Lower lobe of right lung (tissue), 2 donors: ENCODE results near the gene MYH7B. TPM values are rescaled to one million over a fixed set of nuclear protein-coding genes. Genes with fewer than 3 reads are reported as not detected.

Source experiments
- ATAC-seq, 2 donors: fragments of 200-7000 bp; cut with Tn5 transposase; one replicate each; pipeline ENCODE4 v1.9.1; 2020 to 2022; ENCODE audit warnings: mild to moderate bottlenecking in 2 of 2, moderate library complexity in 2 of 2
- DNase-seq: peaks from one replicate; pipeline ENCODE4 v3.0.0-alpha.2; 2020
- H3K27ac ChIP-seq: fragments of 200-600 bp; one replicate; pipeline ENCODE4 v1.8.0; 2022
- H3K27me3 ChIP-seq: fragments of 200-600 bp; one replicate; pipeline ENCODE4 v1.8.0; 2022; ENCODE audit warnings: low read depth
- H3K36me3 ChIP-seq: fragments of 200-600 bp; one replicate; pipeline ENCODE4 v1.8.0; 2022; ENCODE audit warnings: mild to moderate bottlenecking
- H3K4me1 ChIP-seq: fragments of 200-600 bp; one replicate; pipeline ENCODE4 v1.8.0; 2022
- H3K4me3 ChIP-seq: fragments of 200-600 bp; one replicate; pipeline ENCODE4 v1.8.0; 2022; ENCODE audit warnings: mild to moderate bottlenecking
- H3K9me3 ChIP-seq: fragments of 200-600 bp; one replicate; pipeline ENCODE4 v1.8.0; 2022
- CTCF ChIP-seq: fragments of 200-600 bp; IDR thresholded peaks from one replicate; pipeline ENCODE4 v1.8.0; 2022; ENCODE audit warnings: antibody characterized with exemption, mild to moderate bottlenecking
- intact Hi-C: fragments of 100-400 bp; cut with DNase I; formaldehyde crosslinking; loops from one replicate; pipeline ENCODE4 v1.11.0; 2022
- total RNA-seq: library from RNA; stranded (reverse); fragmentation: NEBNext Ultra II Directional; extraction: Animal tissue kit (Norgen Biotek cat#: 25700); gene quantifications from one replicate; pipeline ENCODE4 v1.2.1, GENCODE V29; 2021
- donor health status: DM: no; HTN: yes; CAD: no; lungs with severe emphysema.

MYH7B gene
- total RNA-seq, 1 donor from 2014 or later = 0.56 TPM

- no peak overlapping the region for H3K4me3 ChIP-seq
- H3K9me3 ChIP-seq = no peaks in the 10 kb centered on the region
- H3K36me3 ChIP-seq = peaks cover 13% of the 10 kb centered on the region
- intact Hi-C loops = no loop called here
- DNase-seq (no peak), ATAC-seq (no peak)
- TF ChIP-seq CTCF = no peak
- no peak overlapping the region for H3K27ac ChIP-seq
- no peaks in the 10 kb centered on the region for H3K27me3 ChIP-seq
- peaks cover 11% of the 10 kb centered on the region for H3K4me1 ChIP-seq
Measured at GRCh38 chr20:34951252-34951651, 4.4 kb upstream of the MYH7B start.

GRCh38 chr20:34951652-34952051 is 4.0 kb upstream of the MYH7B start:
- DNase-seq = no peak
- intact Hi-C loops = no loop called here
- no peak for TF ChIP-seq CTCF

GRCh38 chr20:34952671-34953070 is 3.0 kb upstream of the MYH7B start:
- Histone ChIP-seq H3K4me1 (peaks cover 14% of the 10 kb centered on the region), H3K4me3 (no peak overlapping the region), H3K27me3 (no peaks in the 10 kb centered on the region), H3K9me3 (no peaks in the 10 kb centered on the region), H3K36me3 (peaks cover 13% of the 10 kb centered on the region), H3K27ac (no peak overlapping the region)
- TF ChIP-seq CTCF = no peak
- ATAC-seq (no peak), DNase-seq (no peak)
- intact Hi-C loops = no loop called here

More at GRCh38 chr20:34951652-34952051, 4.0 kb upstream of the MYH7B start:
- Histone ChIP-seq H3K27ac (no peak overlapping the region), H3K4me3 (no peak overlapping the region), H3K4me1 (peaks cover 14% of the 10 kb centered on the region), H3K27me3 (no peaks in the 10 kb centered on the region), H3K9me3 (no peaks in the 10 kb centered on the region), H3K36me3 (peaks cover 13% of the 10 kb centered on the region)
- no peak for ATAC-seq

- Histone ChIP-seq H3K4me3 (no peak overlapping the region), H3K27ac (no peak overlapping the region), H3K4me1 (peaks cover 14% of the 10 kb centered on the region), H3K9me3 (no peaks in the 10 kb centered on the region), H3K27me3 (no peaks in the 10 kb centered on the region), H3K36me3 (peaks cover 13% of the 10 kb centered on the region)
- ATAC-seq (no peak), DNase-seq (no peak)
- intact Hi-C loops = no loop called here
- TF ChIP-seq CTCF = no peak
Measured at GRCh38 chr20:34953960-34954359, 1.7 kb upstream of the MYH7B start.

- Histone ChIP-seq H3K36me3 (peaks cover 13% of the 10 kb centered on the region), H3K27me3 (no peaks in the 10 kb centered on the region), H3K27ac (peak overlapping the region; percentile 88), H3K4me1 (peaks cover 14% of the 10 kb centered on the region), H3K9me3 (no peaks in the 10 kb centered on the region), H3K4me3 (peak overlapping the region; percentile 84)
- intact Hi-C loops = no loop called here
- TF ChIP-seq CTCF = no peak
- no peak for DNase-seq
- ATAC-seq = peak; percentile 6 to 9
Measured at GRCh38 chr20:34954904-34955230, 801 bp upstream of the MYH7B start.

- peak overlapping the region; percentile 84 for H3K4me3 ChIP-seq
- H3K27me3 ChIP-seq = no peaks in the 10 kb centered on the region
- DNase-seq (no peak), ATAC-seq (no peak)
- H3K36me3 ChIP-seq = peaks cover 6% of the 10 kb centered on the region
- peak; percentile 51 for TF ChIP-seq CTCF
- intact Hi-C loops = no loop called here
- peaks cover 14% of the 10 kb centered on the region for H3K4me1 ChIP-seq
- H3K9me3 ChIP-seq = no peaks in the 10 kb centered on the region
- peak overlapping the region; percentile 88 for H3K27ac ChIP-seq
Measured at GRCh38 chr20:34956041-34956458, 382 bp downstream of the MYH7B start.
